Lower leg skin (tissue), 3 donors: ENCODE results near the gene FGD4.

Source experiments
- CTCF ChIP-seq, 3 donors: fragments of 450-650 bp; IDR thresholded peaks; one replicate each; pipeline ENCODE4 v1.5.1; 2016; ENCODE audit warnings: antibody characterized with exemption in 3 of 3, mild to moderate bottlenecking in 3 of 3, moderate library complexity in 2 of 3
- POLR2A ChIP-seq, 2 donors: fragments of 450-650 bp; IDR thresholded peaks; one replicate each; pipeline ENCODE4 v1.6.1; 2016 to 2017; ENCODE audit warnings: antibody characterized with exemption in 2 of 2, mild to moderate bottlenecking in 1 of 2, moderate library complexity in 1 of 2

- TF ChIP-seq POLR2A (IDR thresholded peaks at IDR 0.05), result no peak
- no peak for TF ChIP-seq CTCF (IDR thresholded peaks at IDR 0.05)
These were observed 20.1 kb upstream of the FGD4 start for GRCh38 chr12:32379213-32379612.
